ENCODE measurements around the gene USP21.

GRCh38 chr1:161196521-161197451, 37.5 kb downstream of the USP21 start:
- TF ChIP-seq HNRNPK (IDR thresholded peaks at IDR 0.05; ENCODE audit: low read depth, low read length, poor library complexity, severe bottlenecking) (no peak), PRDM15 (CRISPR knock-in tag; IDR thresholded peaks at IDR 0.05) (no peak), CTCF (CRISPR knock-in tag; IDR thresholded peaks at IDR 0.05) (no peak), ZNF124 (CRISPR knock-in tag; IDR thresholded peaks at IDR 0.05) (no peak), MTF1 (CRISPR knock-in tag; IDR thresholded peaks at IDR 0.05) (no peak)
